ENCODE data around the gene SELENBP1.

DNA sequence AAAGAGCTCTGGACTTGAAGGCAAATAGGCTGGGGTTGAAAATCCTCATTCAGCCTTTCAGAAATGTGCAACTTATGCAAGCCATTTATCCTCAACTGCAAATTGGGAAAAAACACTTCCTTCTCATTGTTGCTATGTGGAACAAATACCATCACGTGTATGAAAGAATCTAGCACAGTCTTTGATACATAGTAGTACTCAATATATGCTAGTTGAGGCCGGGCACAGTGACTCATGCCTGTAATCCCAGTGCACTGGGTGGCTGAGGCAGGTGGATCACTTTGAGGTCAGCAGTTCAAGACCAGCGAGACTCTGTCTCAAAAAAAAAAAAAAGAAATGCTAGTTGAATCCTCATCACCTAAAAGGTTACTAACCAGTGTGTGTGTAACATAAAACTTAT is 53.5 kb downstream of the SELENBP1 start:
- TF ChIP-seq, protein P1, sequence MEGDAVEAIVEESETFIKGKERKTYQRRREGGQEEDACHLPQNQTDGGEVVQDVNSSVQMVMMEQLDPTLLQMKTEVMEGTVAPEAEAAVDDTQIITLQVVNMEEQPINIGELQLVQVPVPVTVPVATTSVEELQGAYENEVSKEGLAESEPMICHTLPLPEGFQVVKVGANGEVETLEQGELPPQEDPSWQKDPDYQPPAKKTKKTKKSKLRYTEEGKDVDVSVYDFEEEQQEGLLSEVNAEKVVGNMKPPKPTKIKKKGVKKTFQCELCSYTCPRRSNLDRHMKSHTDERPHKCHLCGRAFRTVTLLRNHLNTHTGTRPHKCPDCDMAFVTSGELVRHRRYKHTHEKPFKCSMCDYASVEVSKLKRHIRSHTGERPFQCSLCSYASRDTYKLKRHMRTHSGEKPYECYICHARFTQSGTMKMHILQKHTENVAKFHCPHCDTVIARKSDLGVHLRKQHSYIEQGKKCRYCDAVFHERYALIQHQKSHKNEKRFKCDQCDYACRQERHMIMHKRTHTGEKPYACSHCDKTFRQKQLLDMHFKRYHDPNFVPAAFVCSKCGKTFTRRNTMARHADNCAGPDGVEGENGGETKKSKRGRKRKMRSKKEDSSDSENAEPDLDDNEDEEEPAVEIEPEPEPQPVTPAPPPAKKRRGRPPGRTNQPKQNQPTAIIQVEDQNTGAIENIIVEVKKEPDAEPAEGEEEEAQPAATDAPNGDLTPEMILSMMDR (IDR thresholded peaks at IDR 0.05): no peak
- TF ChIP-seq POLR2A (IDR thresholded peaks at IDR 0.05): no peak

Data from Peyer's patch (tissue), 4 donors.